Mesenchymal stem cell (in vitro differentiated cells and primary cell): ENCODE results near the gene RPL27. TPM values are rescaled to one million over a fixed set of nuclear protein-coding genes. Genes with fewer than 3 reads are reported as not detected.

Experiments used
- DNase-seq: peaks from one replicate; pipeline ENCODE4 v3.0.0-alpha.2; 2013
- H2AFZ ChIP-seq: one replicate; pipeline ENCODE4 v1.6.1; 2013; ENCODE audit warnings: low read depth, mild to moderate bottlenecking, control low read depth, inconsistent platforms, low read length, moderate library complexity
- H2AK5ac ChIP-seq: 2 replicates; pipeline ENCODE4 v1.6.1; 2013; ENCODE audit warnings: low read length, moderate library complexity, mild to moderate bottlenecking, inconsistent platforms; ENCODE audit not compliant: severe bottlenecking
- H2BK120ac ChIP-seq: one replicate; pipeline ENCODE4 v1.6.1; 2013; ENCODE audit warnings: low read depth, mild to moderate bottlenecking, inconsistent platforms, low read length, moderate library complexity
- H2BK12ac ChIP-seq, 2 experiments: one replicate each; pipeline ENCODE4 v1.6.1; 2013; ENCODE audit warnings: inconsistent platforms in 2 of 2, low read length in 2 of 2, mild to moderate bottlenecking in 2 of 2, moderate library complexity in 2 of 2, control low read depth in 1 of 2
- H2BK15ac ChIP-seq: one replicate; pipeline ENCODE4 v1.6.1; 2013; ENCODE audit warnings: mild to moderate bottlenecking, low read depth, inconsistent platforms; ENCODE audit not compliant: poor library complexity, severe bottlenecking
- H2BK5ac ChIP-seq: 2 replicates; pipeline ENCODE4 v1.6.1; 2013; ENCODE audit warnings: low read depth, mild to moderate bottlenecking, low read length, control low read depth, inconsistent platforms; ENCODE audit not compliant: poor library complexity, severe bottlenecking
- H3K14ac ChIP-seq, 2 experiments: one replicate each; pipeline ENCODE4 v1.6.1; 2013; ENCODE audit warnings: inconsistent platforms in 2 of 2, low read length in 2 of 2, control low read depth in 1 of 2, mild to moderate bottlenecking in 1 of 2, moderate library complexity in 1 of 2
- H3K18ac ChIP-seq, 2 experiments: one replicate each; pipeline ENCODE4 v1.6.1; 2013; ENCODE audit warnings: inconsistent platforms in 2 of 2, low read length in 2 of 2, control low read depth in 1 of 2, low read depth in 1 of 2, mild to moderate bottlenecking in 1 of 2
- H3K23ac ChIP-seq, 2 experiments: one replicate each; pipeline ENCODE4 v1.6.1; 2013; ENCODE audit warnings: inconsistent platforms in 2 of 2, low read length in 2 of 2, mild to moderate bottlenecking in 2 of 2, moderate library complexity in 2 of 2, control low read depth in 1 of 2
- H3K27ac ChIP-seq: 2 replicates; pipeline ENCODE4 v1.5.1; 2013; ENCODE audit warnings: mild to moderate bottlenecking, moderate library complexity, low read length, control low read depth, inconsistent platforms; ENCODE audit not compliant: poor library complexity, severe bottlenecking
- H3K27me3 ChIP-seq, 2 experiments: 2 replicates each; pipeline versions ENCODE4 v1.6.1 to v1.7.0; 2013; ENCODE audit warnings: low read length in 2 of 2, mild to moderate bottlenecking in 2 of 2, moderate library complexity in 2 of 2, control low read depth in 1 of 2, inconsistent platforms in 1 of 2; ENCODE audit not compliant: control insufficient read depth in 1 of 2, insufficient read depth in 1 of 2
- H3K36me3 ChIP-seq, 2 experiments: 2 replicates each; pipeline versions ENCODE4 v1.6.1 to v1.7.0; 2013; ENCODE audit warnings: low read length in 2 of 2, control low read depth in 1 of 2, inconsistent platforms in 1 of 2, low read depth in 1 of 2, mild to moderate bottlenecking in 1 of 2; ENCODE audit not compliant: insufficient read depth in 2 of 2, control insufficient read depth in 1 of 2
- H3K4ac ChIP-seq, 2 experiments: one replicate each; pipeline ENCODE4 v1.6.1; 2013; ENCODE audit warnings: inconsistent platforms in 2 of 2, low read length in 2 of 2, mild to moderate bottlenecking in 2 of 2, moderate library complexity in 2 of 2, control low read depth in 1 of 2, low read depth in 1 of 2
- H3K4me1 ChIP-seq: 2 replicates; pipeline ENCODE4 v1.6.1; 2013; ENCODE audit warnings: low read depth, low read length, control low read depth; ENCODE audit not compliant: control insufficient read depth, insufficient read depth
- H3K4me2 ChIP-seq: 2 replicates; pipeline ENCODE4 v1.6.1; 2013; ENCODE audit warnings: low read length, mild to moderate bottlenecking, inconsistent platforms; ENCODE audit not compliant: poor library complexity, severe bottlenecking
- H3K4me3 ChIP-seq, 2 experiments: 2 replicates each; pipeline versions ENCODE4 v1.5.1 to v1.7.0; 2013; ENCODE audit warnings: low read length in 2 of 2, mild to moderate bottlenecking in 2 of 2, control low read depth in 1 of 2, low read depth in 1 of 2; ENCODE audit not compliant: insufficient read depth in 1 of 2
- H3K79me1 ChIP-seq: replicated peaks from 2 replicates; pipeline ENCODE4 v1.6.1; 2013; ENCODE audit warnings: mild to moderate bottlenecking, control low read depth, low read length, inconsistent platforms; ENCODE audit not compliant: poor library complexity, severe bottlenecking
- H3K9ac ChIP-seq: 2 replicates; pipeline ENCODE4 v1.7.0; 2013; ENCODE audit warnings: mild to moderate bottlenecking, low read length, moderate library complexity
- H3K9me3 ChIP-seq: 2 replicates; pipeline ENCODE4 v1.7.0; 2013; ENCODE audit warnings: mild to moderate bottlenecking, low read length; ENCODE audit not compliant: control insufficient read depth
- H4K8ac ChIP-seq: one replicate; pipeline ENCODE4 v1.6.1; 2013; ENCODE audit warnings: inconsistent platforms, mild to moderate bottlenecking, low read length, moderate library complexity
- H4K91ac ChIP-seq: one replicate; pipeline ENCODE4 v1.6.1; 2013; ENCODE audit warnings: mild to moderate bottlenecking, low read length, inconsistent platforms
- WGBS: methylation state at CpG from one replicate; pipeline ENCODE4 v1.1.7; 2013; ENCODE audit warnings: mixed read lengths; 5-methylcytosine and 5-hydroxymethylcytosine counted together
- small RNA-seq: library from polyadenylated mRNA; stranded (forward); fragments of <200 nt; extraction: miRNeasy Mini kit (QIAGEN cat#:217004); gene quantifications from one replicate; pipeline ENCODE3, GENCODE V24; 2013; ENCODE audit warnings: low read depth

Gene RPL27

DNA sequence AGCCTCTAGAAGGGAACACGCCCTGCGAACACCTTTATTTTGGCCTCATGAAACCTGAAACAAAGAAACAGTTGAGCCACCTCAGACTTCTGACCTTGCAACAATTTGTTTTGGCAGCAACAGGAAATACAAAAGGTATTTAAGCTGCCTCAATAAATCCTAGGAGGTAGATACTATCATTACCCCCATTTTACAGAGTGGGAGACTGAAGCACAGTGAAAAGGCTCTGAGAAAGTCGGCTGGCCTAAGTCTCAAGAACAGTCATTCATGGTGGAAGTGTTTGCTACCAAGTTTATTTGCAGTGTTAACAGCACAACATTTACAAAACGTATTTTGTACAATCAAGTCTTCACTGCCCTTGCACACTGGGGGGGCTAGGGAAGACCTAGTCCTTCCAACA lies 45.8 kb downstream of the RPL27 start:
- Histone ChIP-seq H2BK12ac (no peak overlapping the region), H2BK120ac (no peak overlapping the region), H3K14ac (no peak overlapping the region), H3K23ac (no peak overlapping the region), H2BK5ac (no peak overlapping the region), H3K79me1 (no peaks in the 10 kb centered on the region), H2AFZ (no peak overlapping the region), H3K9ac (no peak overlapping the region), H3K27ac (no peak overlapping the region), H3K36me3 (no peaks in the 10 kb centered on the region), H3K4me1 (peaks cover 7% of the 10 kb centered on the region), H3K4me2 (no peak overlapping the region), H3K18ac (no peak overlapping the region), H3K9me3 (no peaks in the 10 kb centered on the region), H3K27me3 (no peaks in the 10 kb centered on the region), H3K4me3 (no peak overlapping the region), H2AK5ac (no peak overlapping the region), H3K4ac (no peak overlapping the region), H2BK15ac (no peak overlapping the region), H4K91ac (no peak overlapping the region), H4K8ac (no peak overlapping the region)
- 98% methylated on average over 3 of the region's 4 CpGs for WGBS
- DNase-seq, result no peak

DNA sequence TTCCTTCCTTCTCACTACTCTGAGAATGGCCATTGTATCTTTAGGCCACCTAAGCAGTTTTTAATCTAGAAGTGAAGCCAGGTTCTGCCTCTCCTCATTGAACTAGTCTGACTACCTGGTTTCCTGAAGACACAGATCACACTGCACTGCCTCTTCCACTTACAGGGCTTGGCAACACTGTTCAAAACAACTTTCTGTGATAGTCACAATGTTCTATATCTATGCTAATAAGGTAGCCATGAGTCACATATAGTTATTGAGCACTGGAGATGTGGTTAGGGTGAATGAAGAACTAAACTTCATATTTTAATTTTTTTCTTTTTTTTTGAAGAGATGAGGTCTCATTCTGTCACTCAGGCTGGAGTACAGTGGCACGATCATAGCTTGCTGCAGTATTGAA lies 53.8 kb downstream of the RPL27 start:
- Histone ChIP-seq H4K8ac (no peak overlapping the region), H2AFZ (no peak overlapping the region), H2BK5ac (no peak overlapping the region), H3K4me3 (no peak overlapping the region), H3K23ac (no peak overlapping the region), H3K27ac (no peak overlapping the region), H2AK5ac (no peak overlapping the region), H3K4ac (no peak overlapping the region), H3K9me3 (no peaks in the 10 kb centered on the region), H3K79me1 (no peaks in the 10 kb centered on the region), H3K36me3 (peaks cover 0 to 6% of the 10 kb centered on the region in 2 experiments), H3K4me1 (no peaks in the 10 kb centered on the region), H4K91ac (no peak overlapping the region), H3K14ac (no peak overlapping the region), H3K9ac (no peak overlapping the region), H3K18ac (no peak overlapping the region), H3K4me2 (no peak overlapping the region), H2BK15ac (no peak overlapping the region), H2BK12ac (no peak overlapping the region), H2BK120ac (no peak overlapping the region), H3K27me3 (no peaks in the 10 kb centered on the region)
- no peak for DNase-seq
- 100% methylated on average over 1 of the region's 1 CpG for WGBS

Small RNAs within 50 kb of the gene (small RNA-seq; reads per million reads assigned to genes)
- not detected for gene AARSD1
